Liver (tissue), 9 donors: ENCODE results near the gene ISM2. TPM values are rescaled to one million over a fixed set of nuclear protein-coding genes. Genes with fewer than 3 reads are reported as not detected.

Experiments used
- DNase-seq: peaks from one replicate; pipeline ENCODE4 v3.0.0-alpha.2; 2017; ENCODE audit warnings: low spot score
- H3K27ac ChIP-seq, 2 donors: one replicate each; pipeline ENCODE4 v1.7.0; 2013; ENCODE audit warnings: inconsistent platforms in 2 of 2, low read length in 2 of 2, control low read depth in 1 of 2, low read depth in 1 of 2, mild to moderate bottlenecking in 1 of 2
- H3K27me3 ChIP-seq, 4 donors: one replicate each; pipeline versions ENCODE4 v1.6.1 to v1.7.0; 2013; ENCODE audit warnings: low read length in 3 of 4, inconsistent platforms in 1 of 4, mild to moderate bottlenecking in 1 of 4, moderate library complexity in 1 of 4; ENCODE audit not compliant: control insufficient read depth in 4 of 4, insufficient read depth in 4 of 4
- H3K36me3 ChIP-seq, 4 donors: one replicate each; pipeline versions ENCODE4 v1.6.1 to v1.7.0; 2013; ENCODE audit warnings: low read length in 3 of 4, mild to moderate bottlenecking in 3 of 4, low read depth in 1 of 4, moderate library complexity in 1 of 4; ENCODE audit not compliant: control insufficient read depth in 4 of 4, insufficient read depth in 3 of 4
- H3K4me1 ChIP-seq, 4 donors: one replicate each; pipeline versions ENCODE4 v1.6.1 to v1.7.0; 2013; ENCODE audit warnings: low read length in 3 of 4, mild to moderate bottlenecking in 3 of 4, moderate library complexity in 1 of 4; ENCODE audit not compliant: control insufficient read depth in 4 of 4, insufficient read depth in 4 of 4
- H3K4me3 ChIP-seq, 3 donors: one replicate each; pipeline versions ENCODE4 v1.6.1 to v1.7.0; 2013; ENCODE audit warnings: low read length in 3 of 3, control low read depth in 1 of 3, low read depth in 1 of 3, mild to moderate bottlenecking in 1 of 3
- H3K9ac ChIP-seq, 2 donors: one replicate each; pipeline ENCODE4 v1.7.0; 2013; ENCODE audit warnings: low read length in 2 of 2, mild to moderate bottlenecking in 2 of 2, moderate library complexity in 2 of 2, control low read depth in 1 of 2, low read depth in 1 of 2
- H3K9me3 ChIP-seq, 4 donors: one replicate each; pipeline versions ENCODE4 v1.6.1 to v1.7.0; 2013; ENCODE audit warnings: low read length in 3 of 4; ENCODE audit not compliant: control insufficient read depth in 4 of 4
- ATF3 ChIP-seq: IDR thresholded peaks from 2 replicates; pipeline ENCODE4 v1.6.1; 2016; ENCODE audit warnings: antibody characterized with exemption
- EGR1 ChIP-seq, 2 donors: IDR thresholded peaks; 2 replicates each; pipeline ENCODE4 v1.6.1; 2016 to 2018; ENCODE audit warnings: antibody characterized with exemption in 2 of 2, low read depth in 2 of 2
- FOXA1 ChIP-seq: IDR thresholded peaks from 2 replicates; pipeline ENCODE4 v1.6.1; 2016; ENCODE audit warnings: antibody characterized with exemption
- FOXA2 ChIP-seq: IDR thresholded peaks from 2 replicates; pipeline ENCODE4 v1.6.1; 2016; ENCODE audit warnings: antibody characterized with exemption
- GABPA ChIP-seq, 2 donors: IDR thresholded peaks in 1 of 2; conservative IDR thresholded peaks in 1 of 2; 2 replicates each; pipeline ENCODE4 v1.6.1; 2016; ENCODE audit warnings: antibody characterized with exemption in 2 of 2, mild to moderate bottlenecking in 1 of 2, moderate library complexity in 1 of 2
- HNF4A ChIP-seq, 2 donors: conservative IDR thresholded peaks; 2 replicates each; pipeline ENCODE4 v1.6.1; 2016; ENCODE audit warnings: antibody characterized with exemption in 2 of 2, mild to moderate bottlenecking in 2 of 2
- HNF4G ChIP-seq: IDR thresholded peaks from 2 replicates; pipeline ENCODE4 v1.6.1; 2016; ENCODE audit warnings: antibody characterized with exemption
- JUND ChIP-seq, 2 donors: IDR thresholded peaks; 2 replicates each; pipeline ENCODE4 v1.6.1; 2016; ENCODE audit warnings: antibody characterized with exemption in 2 of 2
- NR2F2 ChIP-seq: IDR thresholded peaks from 2 replicates; pipeline ENCODE4 v1.6.1; 2016; ENCODE audit warnings: antibody characterized with exemption
- RAD21 ChIP-seq, 2 donors: IDR thresholded peaks; 2 replicates each; pipeline ENCODE4 v1.6.1; 2016; ENCODE audit warnings: antibody characterized with exemption in 2 of 2, mild to moderate bottlenecking in 2 of 2
- RXRA ChIP-seq, 2 donors: IDR thresholded peaks; 2 replicates each; pipeline ENCODE4 v1.6.1; 2017 to 2018; ENCODE audit warnings: antibody characterized with exemption in 2 of 2, mild to moderate bottlenecking in 1 of 2
- SP1 ChIP-seq: IDR thresholded peaks from 2 replicates; pipeline ENCODE4 v1.6.1; 2018; ENCODE audit warnings: antibody characterized with exemption, mild to moderate bottlenecking
- TAF1 ChIP-seq: conservative IDR thresholded peaks from 2 replicates; pipeline ENCODE4 v1.6.1; 2016; ENCODE audit warnings: antibody characterized with exemption, mild to moderate bottlenecking
- YY1 ChIP-seq: IDR thresholded peaks from 2 replicates; pipeline ENCODE4 v1.6.1; 2016; ENCODE audit warnings: antibody characterized with exemption, mild to moderate bottlenecking
- ZBTB33 ChIP-seq: IDR thresholded peaks from 2 replicates; pipeline ENCODE4 v1.6.1; 2016; ENCODE audit warnings: antibody characterized with exemption
- WGBS: extraction: QIAGEN DNeasy Blood & Tissue Kit; methylation state at CpG from one replicate; pipeline ENCODE4 v1.1.7; 2013; 5-methylcytosine and 5-hydroxymethylcytosine counted together
- polyA plus RNA-seq, 2 donors: library from polyadenylated mRNA; stranded (reverse) in 1 of 2; unstranded in 1 of 2; fragments of 200-250 nt in 1 of 2; fragments of >200 nt in 1 of 2; fragmentation: Nextera tagmentation in 1 of 2; extraction: Ambion mirVana in 1 of 2; gene quantifications; one replicate each; pipeline versions ENCODE4 v1.2.1 to v1.2.3, GENCODE V29; 2013 to 2015
- total RNA-seq, 2 donors: library from RNA; depleted of rRNA; stranded (reverse); fragments of >200 nt; gene quantifications; one replicate each; pipeline ENCODE4 v1.2.3, GENCODE V29; 2014
- TF ChIP-seq, protein P1 (sequence below): IDR thresholded peaks from 2 replicates; pipeline ENCODE4 v1.6.1; 2016; ENCODE audit warnings: antibody characterized with exemption, mild to moderate bottlenecking
- TF ChIP-seq, protein P2 (sequence below): fragments of 150-350 bp; IDR thresholded peaks from 2 replicates; pipeline ENCODE4 v1.5.1; 2017; ENCODE audit warnings: improper control_type of control experiment, low read depth, low read length; ENCODE audit not compliant: missing input control
- TF ChIP-seq, protein P3 (sequence below): IDR thresholded peaks from 2 replicates; pipeline ENCODE4 v1.6.1; 2016; ENCODE audit warnings: antibody characterized with exemption
- donor health status: healthy.
- donor health status: healthy.
- donor health status: healthy.
- donor health status: healthy.
- donor health status: healthy.

ISM2 gene
- total and polyA plus RNA-seq, 4 donors: not detected

- TF ChIP-seq, protein P1, sequence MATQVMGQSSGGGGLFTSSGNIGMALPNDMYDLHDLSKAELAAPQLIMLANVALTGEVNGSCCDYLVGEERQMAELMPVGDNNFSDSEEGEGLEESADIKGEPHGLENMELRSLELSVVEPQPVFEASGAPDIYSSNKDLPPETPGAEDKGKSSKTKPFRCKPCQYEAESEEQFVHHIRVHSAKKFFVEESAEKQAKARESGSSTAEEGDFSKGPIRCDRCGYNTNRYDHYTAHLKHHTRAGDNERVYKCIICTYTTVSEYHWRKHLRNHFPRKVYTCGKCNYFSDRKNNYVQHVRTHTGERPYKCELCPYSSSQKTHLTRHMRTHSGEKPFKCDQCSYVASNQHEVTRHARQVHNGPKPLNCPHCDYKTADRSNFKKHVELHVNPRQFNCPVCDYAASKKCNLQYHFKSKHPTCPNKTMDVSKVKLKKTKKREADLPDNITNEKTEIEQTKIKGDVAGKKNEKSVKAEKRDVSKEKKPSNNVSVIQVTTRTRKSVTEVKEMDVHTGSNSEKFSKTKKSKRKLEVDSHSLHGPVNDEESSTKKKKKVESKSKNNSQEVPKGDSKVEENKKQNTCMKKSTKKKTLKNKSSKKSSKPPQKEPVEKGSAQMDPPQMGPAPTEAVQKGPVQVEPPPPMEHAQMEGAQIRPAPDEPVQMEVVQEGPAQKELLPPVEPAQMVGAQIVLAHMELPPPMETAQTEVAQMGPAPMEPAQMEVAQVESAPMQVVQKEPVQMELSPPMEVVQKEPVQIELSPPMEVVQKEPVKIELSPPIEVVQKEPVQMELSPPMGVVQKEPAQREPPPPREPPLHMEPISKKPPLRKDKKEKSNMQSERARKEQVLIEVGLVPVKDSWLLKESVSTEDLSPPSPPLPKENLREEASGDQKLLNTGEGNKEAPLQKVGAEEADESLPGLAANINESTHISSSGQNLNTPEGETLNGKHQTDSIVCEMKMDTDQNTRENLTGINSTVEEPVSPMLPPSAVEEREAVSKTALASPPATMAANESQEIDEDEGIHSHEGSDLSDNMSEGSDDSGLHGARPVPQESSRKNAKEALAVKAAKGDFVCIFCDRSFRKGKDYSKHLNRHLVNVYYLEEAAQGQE: no peak
- TF ChIP-seq RAD21 (IDR thresholded peaks at IDR 0.05): no peak
- TF ChIP-seq SP1: no peak
Observed at GRCh38 chr14:77439861-77440260, 58.8 kb downstream of the ISM2 start (continued).

- Histone ChIP-seq H3K9ac (no peak overlapping the region), H3K27me3 (no peaks in the 10 kb centered on the region), H3K4me1 (no peaks in the 10 kb centered on the region), H3K27ac (no peak overlapping the region), H3K4me3 (no peak overlapping the region), H3K9me3 (no peaks in the 10 kb centered on the region), H3K36me3 (peaks cover 7 to 75% (median 63%) of the 10 kb centered on the region in 4 donors)
- WGBS: 99% methylated on average over 1 of the region's 1 CpG
- no peak for TF ChIP-seq JUND (IDR thresholded peaks at IDR 0.05)
- TF ChIP-seq YY1: no peak
- TF ChIP-seq HNF4G: no peak
- TF ChIP-seq HNF4A (conservative IDR thresholded peaks at IDR 0.05): no peak
- TF ChIP-seq RAD21 (IDR thresholded peaks at IDR 0.05): no peak
- no peak for TF ChIP-seq SP1
- no peak for TF ChIP-seq ZBTB33
- no peak for TF ChIP-seq EGR1 (IDR thresholded peaks at IDR 0.05; ENCODE audit: low read depth in 2 of 2)
- no peak for TF ChIP-seq NR2F2
- no peak for TF ChIP-seq FOXA2
- TF ChIP-seq ATF3: no peak
- TF ChIP-seq, protein P2, sequence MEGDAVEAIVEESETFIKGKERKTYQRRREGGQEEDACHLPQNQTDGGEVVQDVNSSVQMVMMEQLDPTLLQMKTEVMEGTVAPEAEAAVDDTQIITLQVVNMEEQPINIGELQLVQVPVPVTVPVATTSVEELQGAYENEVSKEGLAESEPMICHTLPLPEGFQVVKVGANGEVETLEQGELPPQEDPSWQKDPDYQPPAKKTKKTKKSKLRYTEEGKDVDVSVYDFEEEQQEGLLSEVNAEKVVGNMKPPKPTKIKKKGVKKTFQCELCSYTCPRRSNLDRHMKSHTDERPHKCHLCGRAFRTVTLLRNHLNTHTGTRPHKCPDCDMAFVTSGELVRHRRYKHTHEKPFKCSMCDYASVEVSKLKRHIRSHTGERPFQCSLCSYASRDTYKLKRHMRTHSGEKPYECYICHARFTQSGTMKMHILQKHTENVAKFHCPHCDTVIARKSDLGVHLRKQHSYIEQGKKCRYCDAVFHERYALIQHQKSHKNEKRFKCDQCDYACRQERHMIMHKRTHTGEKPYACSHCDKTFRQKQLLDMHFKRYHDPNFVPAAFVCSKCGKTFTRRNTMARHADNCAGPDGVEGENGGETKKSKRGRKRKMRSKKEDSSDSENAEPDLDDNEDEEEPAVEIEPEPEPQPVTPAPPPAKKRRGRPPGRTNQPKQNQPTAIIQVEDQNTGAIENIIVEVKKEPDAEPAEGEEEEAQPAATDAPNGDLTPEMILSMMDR: no peak
- TF ChIP-seq, protein P1: no peak
- TF ChIP-seq, protein P3, sequence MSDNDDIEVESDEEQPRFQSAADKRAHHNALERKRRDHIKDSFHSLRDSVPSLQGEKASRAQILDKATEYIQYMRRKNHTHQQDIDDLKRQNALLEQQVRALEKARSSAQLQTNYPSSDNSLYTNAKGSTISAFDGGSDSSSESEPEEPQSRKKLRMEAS: no peak
- no peak for TF ChIP-seq RXRA (IDR thresholded peaks at IDR 0.05)
- no peak for TF ChIP-seq TAF1
- TF ChIP-seq GABPA (IDR thresholded peaks at IDR 0.05 in 1 of 2, conservative IDR thresholded peaks at IDR 0.05 in 1 of 2): no peak
- TF ChIP-seq FOXA1: no peak
- DNase-seq: no peak
Observed at GRCh38 chr14:77438596-77438995, 60.0 kb downstream of the ISM2 start.
